H9 (cell line): ENCODE data around the gene IL12RB2. TPM values are rescaled to one million over a fixed set of nuclear protein-coding genes. Genes with fewer than 3 reads are reported as not detected.

ENCODE experiments used
- DNase-seq: peaks from one replicate; pipeline ENCODE4 v3.0.0-alpha.2; 2017
- H2AFZ ChIP-seq: one replicate; pipeline ENCODE4 v1.6.1; 2013; ENCODE audit warnings: mild to moderate bottlenecking, low read length, control low read depth, moderate library complexity
- H2AK5ac ChIP-seq: 2 replicates; pipeline ENCODE4 v1.6.1; 2013; ENCODE audit warnings: low read length, control low read depth, mixed read lengths; ENCODE audit not compliant: insufficient read length
- H2BK120ac ChIP-seq: one replicate; pipeline ENCODE4 v1.6.1; 2013; ENCODE audit warnings: low read depth, mild to moderate bottlenecking, low read length, control low read depth, inconsistent platforms; ENCODE audit not compliant: poor library complexity, severe bottlenecking
- H2BK12ac ChIP-seq: 2 replicates; pipeline ENCODE4 v1.6.1; 2013; ENCODE audit warnings: low read length, control low read depth, mixed read lengths, low read depth; ENCODE audit not compliant: insufficient read length
- H2BK15ac ChIP-seq: 2 replicates; pipeline ENCODE4 v1.6.1; 2013; ENCODE audit warnings: low read depth, low read length, control low read depth
- H2BK20ac ChIP-seq: one replicate; pipeline ENCODE4 v1.6.1; 2013; ENCODE audit warnings: low read depth, mild to moderate bottlenecking, low read length, control low read depth, inconsistent platforms; ENCODE audit not compliant: poor library complexity, severe bottlenecking
- H2BK5ac ChIP-seq: 2 replicates; pipeline ENCODE4 v1.6.1; 2013; ENCODE audit warnings: low read length, control low read depth, mixed read lengths; ENCODE audit not compliant: insufficient read length
- H3K14ac ChIP-seq: 2 replicates; pipeline ENCODE4 v1.6.1; 2013; ENCODE audit warnings: low read length, control low read depth; ENCODE audit not compliant: insufficient read depth
- H3K18ac ChIP-seq: 2 replicates; pipeline ENCODE4 v1.6.1; 2013; ENCODE audit warnings: low read depth, mild to moderate bottlenecking, mixed read lengths, low read length, control low read depth; ENCODE audit not compliant: insufficient read length
- H3K23ac ChIP-seq: 2 replicates; pipeline ENCODE4 v1.6.1; 2013; ENCODE audit warnings: low read length, control low read depth, mixed read lengths, low read depth; ENCODE audit not compliant: insufficient read length
- H3K23me2 ChIP-seq: 2 replicates; pipeline ENCODE4 v1.6.1; 2013; ENCODE audit warnings: low read depth, mild to moderate bottlenecking, mixed read lengths, low read length, control low read depth; ENCODE audit not compliant: insufficient read length, poor library complexity, severe bottlenecking
- H3K27ac ChIP-seq: 2 replicates; pipeline ENCODE4 v1.5.1; 2013; ENCODE audit warnings: low read length, control low read depth, mixed read lengths, low read depth; ENCODE audit not compliant: insufficient read length
- H3K27me3 ChIP-seq: 2 replicates; pipeline ENCODE4 v1.6.1; 2013; ENCODE audit warnings: low read length, control low read depth, inconsistent platforms; ENCODE audit not compliant: insufficient read depth
- H3K4ac ChIP-seq: 2 replicates; pipeline ENCODE4 v1.6.1; 2013; ENCODE audit warnings: low read depth, mild to moderate bottlenecking, control low read depth, inconsistent platforms, low read length, moderate library complexity
- H3K4me1 ChIP-seq: 2 replicates; pipeline ENCODE4 v1.6.1; 2013; ENCODE audit warnings: low read length, control low read depth, inconsistent platforms; ENCODE audit not compliant: insufficient read depth
- H3K4me2 ChIP-seq: 2 replicates; pipeline ENCODE4 v1.6.1; 2013; ENCODE audit warnings: low read length, control low read depth, mixed read lengths; ENCODE audit not compliant: insufficient read length, insufficient read depth
- H3K56ac ChIP-seq: 2 replicates; pipeline ENCODE4 v1.6.1; 2013; ENCODE audit warnings: low read depth, mild to moderate bottlenecking, mixed read lengths, low read length, control low read depth; ENCODE audit not compliant: insufficient read length
- H3K79me1 ChIP-seq: 2 replicates; pipeline ENCODE4 v1.6.1; 2013; ENCODE audit warnings: low read depth, mild to moderate bottlenecking, moderate library complexity, low read length, control low read depth, inconsistent platforms; ENCODE audit not compliant: insufficient read depth, poor library complexity, severe bottlenecking
- H3K79me2 ChIP-seq: 2 replicates; pipeline ENCODE4 v1.6.1; 2013; ENCODE audit warnings: low read length, control low read depth, inconsistent platforms; ENCODE audit not compliant: insufficient read depth
- H3K9ac ChIP-seq: 2 replicates; pipeline ENCODE4 v1.6.1; 2013; ENCODE audit warnings: low read length, control low read depth, mixed read lengths; ENCODE audit not compliant: insufficient read length; ENCODE audit errors: extremely low read depth
- H3K9me3 ChIP-seq: one replicate; pipeline ENCODE4 v1.6.1; 2013; ENCODE audit warnings: low read depth, low read length, inconsistent platforms; ENCODE audit not compliant: control insufficient read depth
- H3T11ph ChIP-seq: one replicate; pipeline ENCODE4 v1.6.1; 2013; ENCODE audit warnings: mild to moderate bottlenecking, low read length, control low read depth, inconsistent platforms
- H4K20me1 ChIP-seq: one replicate; pipeline ENCODE4 v1.6.1; 2013; ENCODE audit not compliant: control insufficient read depth, insufficient read length, insufficient read depth
- H4K5ac ChIP-seq: 2 replicates; pipeline ENCODE4 v1.6.1; 2013; ENCODE audit warnings: low read depth, mild to moderate bottlenecking, mixed read lengths, low read length, control low read depth; ENCODE audit not compliant: insufficient read length
- H4K8ac ChIP-seq: replicated peaks from 2 replicates; pipeline ENCODE4 v1.6.1; 2013; ENCODE audit warnings: low read length, control low read depth, mixed read lengths, low read depth; ENCODE audit not compliant: insufficient read length
- H4K91ac ChIP-seq: 2 replicates; pipeline ENCODE4 v1.6.1; 2013; ENCODE audit warnings: low read depth, mild to moderate bottlenecking, moderate library complexity, mixed read lengths, low read length, control low read depth; ENCODE audit not compliant: insufficient read length
- H3K27ac Mint-ChIP-seq, 3 experiments: 2 replicates in 2 of 3; 3 replicates in 1 of 3; pipeline ENCODE4 v1.8.0; 2020 to 2021; ENCODE audit warnings: mixed read lengths in 3 of 3, mild to moderate bottlenecking in 1 of 3, moderate library complexity in 1 of 3
- H3K27me3 Mint-ChIP-seq: 2 replicates; pipeline ENCODE4 v1.8.0; 2021; ENCODE audit warnings: low read depth, mild to moderate bottlenecking, moderate library complexity, mixed read lengths
- H3K36me3 Mint-ChIP-seq, 3 experiments: 2 replicates in 2 of 3; 3 replicates in 1 of 3; pipeline ENCODE4 v1.8.0; 2020 to 2021; ENCODE audit warnings: low read depth in 3 of 3, mixed read lengths in 3 of 3; ENCODE audit not compliant: insufficient read depth in 1 of 3
- H3K4me1 Mint-ChIP-seq, 2 experiments: 2 replicates each; pipeline ENCODE4 v1.8.0; 2020; ENCODE audit warnings: mixed read lengths in 2 of 2
- H3K4me3 Mint-ChIP-seq, 2 experiments: 2 replicates in 1 of 2; 3 replicates in 1 of 2; pipeline ENCODE4 v1.8.0; 2020 to 2021; ENCODE audit warnings: mild to moderate bottlenecking in 2 of 2, mixed read lengths in 2 of 2, moderate library complexity in 1 of 2
- H3K9me3 Mint-ChIP-seq, 2 experiments: 2 replicates in 1 of 2; 3 replicates in 1 of 2; pipeline ENCODE4 v1.8.0; 2020; ENCODE audit warnings: mild to moderate bottlenecking in 2 of 2, mixed read lengths in 2 of 2, moderate library complexity in 1 of 2
- WGBS: extraction: QIAGEN DNeasy Blood & Tissue Kit; methylation state at CpG from one replicate; pipeline ENCODE4 v1.1.7; 2013; ENCODE audit warnings: missing lambda C conversion rate, low lambda C conversion rate, mixed read lengths; ENCODE audit not compliant: insufficient read length; ENCODE audit errors: extremely low coverage; 5-methylcytosine and 5-hydroxymethylcytosine counted together
- total RNA-seq: library from RNA; stranded (reverse); gene quantifications from 2 replicates; pipeline ENCODE4 v1.2.1, GENCODE V29; 2021
- TF ChIP-seq, protein P1 (sequence below): fragments of 200-600 bp; sonication (generic); conservative IDR thresholded peaks from 3 replicates; pipeline ENCODE4 v1.8.0; 2021; ENCODE audit warnings: antibody characterized with exemption, mild to moderate bottlenecking

IL12RB2 gene
- total RNA-seq, 1 experiment from 2014 or later = 0.77 TPM

GRCh38 chr1:67404212-67404620 lies 96.5 kb downstream of the IL12RB2 start:
- Histone ChIP-seq H2BK120ac (no peak overlapping the region), H3K4ac (no peak overlapping the region), H3K9ac (no peak overlapping the region), H4K8ac (no peak overlapping the region), H3K27me3 (no peaks in the 10 kb centered on the region), H3K23me2 (no peaks in the 10 kb centered on the region), H3K56ac (no peak overlapping the region), H2BK12ac (no peak overlapping the region), H3K23ac (no peak overlapping the region), H3K14ac (no peak overlapping the region), H3K4me2 (no peak overlapping the region), H2AFZ (no peak overlapping the region), H3K18ac (no peak overlapping the region), H2BK5ac (no peak overlapping the region), H4K20me1 (no peaks in the 10 kb centered on the region), H3K27ac (no peak overlapping the region), H4K5ac (no peak overlapping the region), H2BK20ac (no peak overlapping the region), H2BK15ac (no peak overlapping the region), H3K79me2 (no peaks in the 10 kb centered on the region), H3K79me1 (no peaks in the 10 kb centered on the region), H4K91ac (no peak overlapping the region), H3K9me3 (no peaks in the 10 kb centered on the region), H3T11ph (no peak overlapping the region), H2AK5ac (no peak overlapping the region), H3K4me1 (peaks cover 6% of the 10 kb centered on the region; the same call in 1 of the 2 replicates)
- Mint-ChIP-seq H3K4me3 (no peak overlapping the region), H3K9me3 (no peaks in the 10 kb centered on the region; a peak in 1 of 5 replicates), H3K27me3 (no peaks in the 10 kb centered on the region), H3K27ac (0 out of 7 replicates have a peak overlapping the region, but pooled peaks of 1 of the 3 experiments have one; percentile 47), H3K4me1 (peaks cover 16 to 21% of the 10 kb centered on the region in 2 experiments), H3K36me3 (peaks cover 0 to 7% (median 6%) of the 10 kb centered on the region in 3 experiments; a peak in 5 of 7 replicates)
- TF ChIP-seq, protein P1, sequence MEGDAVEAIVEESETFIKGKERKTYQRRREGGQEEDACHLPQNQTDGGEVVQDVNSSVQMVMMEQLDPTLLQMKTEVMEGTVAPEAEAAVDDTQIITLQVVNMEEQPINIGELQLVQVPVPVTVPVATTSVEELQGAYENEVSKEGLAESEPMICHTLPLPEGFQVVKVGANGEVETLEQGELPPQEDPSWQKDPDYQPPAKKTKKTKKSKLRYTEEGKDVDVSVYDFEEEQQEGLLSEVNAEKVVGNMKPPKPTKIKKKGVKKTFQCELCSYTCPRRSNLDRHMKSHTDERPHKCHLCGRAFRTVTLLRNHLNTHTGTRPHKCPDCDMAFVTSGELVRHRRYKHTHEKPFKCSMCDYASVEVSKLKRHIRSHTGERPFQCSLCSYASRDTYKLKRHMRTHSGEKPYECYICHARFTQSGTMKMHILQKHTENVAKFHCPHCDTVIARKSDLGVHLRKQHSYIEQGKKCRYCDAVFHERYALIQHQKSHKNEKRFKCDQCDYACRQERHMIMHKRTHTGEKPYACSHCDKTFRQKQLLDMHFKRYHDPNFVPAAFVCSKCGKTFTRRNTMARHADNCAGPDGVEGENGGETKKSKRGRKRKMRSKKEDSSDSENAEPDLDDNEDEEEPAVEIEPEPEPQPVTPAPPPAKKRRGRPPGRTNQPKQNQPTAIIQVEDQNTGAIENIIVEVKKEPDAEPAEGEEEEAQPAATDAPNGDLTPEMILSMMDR = no peak
- DNase-seq = no peak
- no CpG with 5 or more reads among the region's 5 CpGs for WGBS
